Stimulated activated CD4-positive, alpha-beta T cell treated with anti-CD3 and anti-CD28 coated beads, Interleukin-2, amount 100 ng/mL, for 4 hours (primary cell): ENCODE measurements around the gene GSN.

Experiments
- DNase-seq: peaks from one replicate; pipeline ENCODE4 v3.0.0-alpha.2; 2020; ENCODE audit warnings: low read depth

Gene GSN

GRCh38 chr9:121273064-121273775 is 5.3 kb downstream of the GSN start:
- no peak for DNase-seq

- DNase-seq = no peak
These were observed 6.9 kb downstream of the GSN start for GRCh38 chr9:121274851-121275250.

GRCh38 chr9:121275781-121276658 is 8.1 kb downstream of the GSN start:
- no peak for DNase-seq

- no peak for DNase-seq
These were observed 9.1 kb downstream of the GSN start for GRCh38 chr9:121277026-121277425.

- DNase-seq = no peak
These were observed 9.7 kb downstream of the GSN start for GRCh38 chr9:121277518-121278295.

GRCh38 chr9:121278477-121279261 is 10.7 kb downstream of the GSN start:
- peak; percentile 20 for DNase-seq

GRCh38 chr9:121279776-121280388 is 11.9 kb downstream of the GSN start:
- DNase-seq = no peak

- DNase-seq = no peak
These were observed 13.0 kb downstream of the GSN start for GRCh38 chr9:121280715-121281613.

GRCh38 chr9:121281614-121282276 is 13.8 kb downstream of the GSN start:
- no peak for DNase-seq

GRCh38 chr9:121282277-121283079 is 14.5 kb downstream of the GSN start:
- DNase-seq = no peak

GRCh38 chr9:121283080-121283398 is 15.1 kb downstream of the GSN start:
- no peak for DNase-seq

GRCh38 chr9:121283856-121284732 is 16.1 kb downstream of the GSN start:
- no peak for DNase-seq

GRCh38 chr9:121284733-121285451 is 16.9 kb downstream of the GSN start:
- no peak for DNase-seq

GRCh38 chr9:121285835-121286687 is 18.1 kb downstream of the GSN start:
- no peak for DNase-seq

- no peak for DNase-seq
These were observed 18.7 kb downstream of the GSN start for GRCh38 chr9:121286688-121286972.

GRCh38 chr9:121286973-121287741 is 19.2 kb downstream of the GSN start:
- DNase-seq = peak; percentile 26
